Mammary microvascular endothelial cell (primary cell): ENCODE measurements around the gene ANKRD53. TPM values are rescaled to one million over a fixed set of nuclear protein-coding genes. Genes with fewer than 3 reads are reported as not detected.

ENCODE experiments used
- total RNA-seq: library from RNA; depleted of rRNA; stranded (reverse); fragments of >200 nt; gene quantifications from 2 replicates; pipeline ENCODE4 v1.2.3, GENCODE V29; 2015

ANKRD53 gene
- 0.73 and 0.79 TPM in 2 replicates for total RNA-seq

GRCh38 chr2:70978341-70979179 is at the start of gene ANKRD53:
Gene ANKRD53, plus strand, starts transcription at chr2:70978630. Its CDS starts 16 bp downstream, at chr2:70978646.

GRCh38 chr2:70935468-70936164 is 42.8 kb upstream of the ANKRD53 start, which contains the start of gene ATP6V1B1:
Gene ATP6V1B1, plus strand, starts transcription at chr2:70935900. Its CDS starts 55 bp downstream, at chr2:70935955.

GRCh38 chr2:70994699-70995425 is 16.4 kb downstream of the ANKRD53 start, which contains the start of gene TEX261:
Gene TEX261, minus strand, starts transcription at chr2:70994873. Its CDS starts 116 bp downstream, at chr2:70994757.

Other genes starting within 250 kb of the ANKRD53 start
- 14.3 and 15.4 TPM in 2 replicates for gene ADD2, start 210.4 kb upstream of the ANKRD53 start, total RNA-seq
- gene FIGLA, start 188.0 kb upstream of the ANKRD53 start, total RNA-seq, result not detected in 2 replicates
- 0.10 TPM in 1 of 2 replicates, not detected in the other for gene CLEC4F, start 158.0 kb upstream of the ANKRD53 start, total RNA-seq
- gene CD207, start 142.8 kb upstream of the ANKRD53 start, total RNA-seq, result not detected in 2 replicates
- 1.5 and 2.5 TPM in 2 replicates for gene VAX2, start 78.1 kb upstream of the ANKRD53 start, total RNA-seq
- gene ATP6V1B1, start 42.7 kb upstream of the ANKRD53 start, total RNA-seq, result 5.8 TPM in 1 of 2 replicates, not detected in the other
- 46.4 and 64.4 TPM in 2 replicates for gene TEX261, start 16.2 kb downstream of the ANKRD53 start, total RNA-seq
- 132 and 137 TPM in 2 replicates for gene NAGK, start 90.0 kb downstream of the ANKRD53 start, total RNA-seq
- gene MCEE, start 151.6 kb downstream of the ANKRD53 start, total RNA-seq, result 5.1 and 5.3 TPM in 2 replicates
- 19.5 and 21.7 TPM in 2 replicates for gene MPHOSPH10, start 152.0 kb downstream of the ANKRD53 start, total RNA-seq
- 0.27 and 0.49 TPM in 2 replicates for gene PAIP2B, start 248.5 kb downstream of the ANKRD53 start, total RNA-seq